ENCODE measurements around the gene F11.
"Not testable (repeated sequence)": the region's sequence is repeated elsewhere in the genome, so short reads cannot be mapped to it uniquely, and the experiment has no call there.

F11 gene

DNA sequence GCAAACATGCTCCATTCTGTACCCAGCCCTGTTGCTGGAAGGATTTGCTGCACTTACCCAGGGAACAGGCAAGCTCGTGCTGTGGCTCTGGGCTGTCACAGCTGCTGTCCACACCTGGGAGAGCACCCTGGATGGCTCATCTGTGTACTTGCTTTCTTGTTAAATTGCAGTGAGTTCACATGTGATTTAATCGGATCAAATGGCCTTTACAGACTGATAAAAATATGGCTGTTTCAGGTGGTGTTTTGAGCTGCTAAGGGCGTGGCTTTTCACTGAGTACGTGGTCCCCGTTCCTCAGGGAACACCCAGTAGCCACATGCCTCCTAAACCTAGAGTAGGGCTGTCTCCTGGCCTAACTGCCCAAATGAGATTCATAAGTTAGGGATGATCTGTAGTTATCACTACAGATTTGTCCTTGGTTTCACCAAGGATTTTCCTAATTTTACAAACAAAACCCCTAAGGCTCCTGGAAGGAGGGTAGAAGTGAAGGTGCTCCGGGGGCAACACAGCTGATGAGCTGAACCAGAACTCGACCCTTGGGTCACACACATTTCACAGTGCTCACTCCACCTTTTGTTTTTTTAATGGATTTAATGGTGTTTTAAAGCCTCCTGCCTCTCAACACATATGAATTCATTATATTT is 25.0 kb upstream of the F11 start:
- DNase-seq (ENCODE audit: low read depth), result no peak
- TF ChIP-seq, protein P1, sequence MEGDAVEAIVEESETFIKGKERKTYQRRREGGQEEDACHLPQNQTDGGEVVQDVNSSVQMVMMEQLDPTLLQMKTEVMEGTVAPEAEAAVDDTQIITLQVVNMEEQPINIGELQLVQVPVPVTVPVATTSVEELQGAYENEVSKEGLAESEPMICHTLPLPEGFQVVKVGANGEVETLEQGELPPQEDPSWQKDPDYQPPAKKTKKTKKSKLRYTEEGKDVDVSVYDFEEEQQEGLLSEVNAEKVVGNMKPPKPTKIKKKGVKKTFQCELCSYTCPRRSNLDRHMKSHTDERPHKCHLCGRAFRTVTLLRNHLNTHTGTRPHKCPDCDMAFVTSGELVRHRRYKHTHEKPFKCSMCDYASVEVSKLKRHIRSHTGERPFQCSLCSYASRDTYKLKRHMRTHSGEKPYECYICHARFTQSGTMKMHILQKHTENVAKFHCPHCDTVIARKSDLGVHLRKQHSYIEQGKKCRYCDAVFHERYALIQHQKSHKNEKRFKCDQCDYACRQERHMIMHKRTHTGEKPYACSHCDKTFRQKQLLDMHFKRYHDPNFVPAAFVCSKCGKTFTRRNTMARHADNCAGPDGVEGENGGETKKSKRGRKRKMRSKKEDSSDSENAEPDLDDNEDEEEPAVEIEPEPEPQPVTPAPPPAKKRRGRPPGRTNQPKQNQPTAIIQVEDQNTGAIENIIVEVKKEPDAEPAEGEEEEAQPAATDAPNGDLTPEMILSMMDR (IDR thresholded peaks at IDR 0.05; ENCODE audit: low read length, missing control alignments), result no peak
- no peak overlapping the region for H3K4me3 ChIP-seq (replicated peaks; ENCODE audit: low read depth, low read length)

DNA sequence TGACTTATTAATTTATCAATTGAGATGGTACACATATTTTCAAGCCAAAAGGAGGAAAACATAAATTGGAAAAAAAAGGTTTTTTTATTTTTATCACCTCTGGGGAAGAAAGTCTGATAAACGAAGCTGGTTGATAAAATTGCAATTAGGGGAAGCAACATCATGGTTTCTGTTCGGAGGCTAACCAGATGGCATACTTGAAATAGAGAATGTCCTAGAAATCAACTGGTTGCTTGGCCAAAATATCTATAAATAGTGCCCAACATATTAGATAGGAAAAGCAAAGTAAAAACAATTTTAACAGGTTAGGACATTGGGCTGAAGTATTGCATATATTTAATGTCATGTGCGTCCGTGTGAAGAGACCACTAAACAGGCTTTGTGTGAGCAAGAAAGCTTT is 24.4 kb upstream of the F11 start:
- no peak for DNase-seq (ENCODE audit: low read depth)
- TF ChIP-seq, protein P1 (IDR thresholded peaks at IDR 0.05; ENCODE audit: low read length, missing control alignments), result no peak
- H3K4me3 ChIP-seq (replicated peaks; ENCODE audit: low read depth, low read length), result no peak overlapping the region

- H3K4me3 ChIP-seq (replicated peaks; ENCODE audit: low read depth, low read length); DNase-seq (ENCODE audit: low read depth): not testable (repeated sequence)
Measured at GRCh38 chr4:186242031-186242430, 24.0 kb upstream of the F11 start.

DNA sequence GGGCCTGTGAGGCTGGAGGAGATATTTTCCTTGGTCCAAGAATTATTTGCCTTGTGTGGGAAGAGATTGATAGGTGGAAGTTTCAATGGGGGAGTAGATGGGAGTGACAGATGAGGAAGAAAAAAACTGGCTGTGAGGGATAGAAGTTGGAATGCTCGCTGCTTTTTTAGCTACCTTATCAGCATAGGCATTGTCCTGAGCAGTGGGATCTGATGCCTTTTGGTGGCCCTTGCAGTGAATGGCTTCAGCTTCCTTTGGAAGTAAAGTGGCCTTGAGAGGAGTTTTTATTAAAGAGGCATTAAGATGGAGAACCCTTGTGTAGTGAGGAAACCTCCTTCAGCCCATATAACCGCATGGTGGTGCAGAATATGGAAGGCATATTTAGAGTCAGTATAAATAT is 22.7 kb upstream of the F11 start:
- TF ChIP-seq, protein P1 (IDR thresholded peaks at IDR 0.05; ENCODE audit: low read length, missing control alignments), result no peak
- H3K4me3 ChIP-seq (replicated peaks; ENCODE audit: low read depth, low read length), result no peak overlapping the region
- DNase-seq (ENCODE audit: low read depth), result no peak

DNA sequence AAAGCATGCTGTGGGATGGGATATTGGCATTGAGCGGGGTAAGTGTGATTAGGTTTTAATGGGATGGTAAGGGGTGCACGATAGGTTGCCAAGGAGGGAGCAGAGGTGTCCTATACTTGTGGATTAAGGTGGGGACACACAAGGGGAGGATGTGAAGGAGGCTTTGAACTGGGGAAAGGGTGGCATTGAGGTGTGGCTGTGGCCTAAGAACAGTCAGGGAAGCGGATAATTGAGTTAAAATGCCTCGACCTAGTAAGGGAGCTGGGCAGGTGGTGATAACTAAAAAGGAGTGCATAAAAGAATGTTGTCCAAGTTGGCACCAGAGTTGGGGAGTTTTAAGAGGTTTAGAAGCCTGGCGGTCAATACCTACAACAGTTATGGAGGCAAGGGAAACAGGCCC is 21.2 kb upstream of the F11 start:
- H3K4me3 ChIP-seq (replicated peaks; ENCODE audit: low read depth, low read length), result no peak overlapping the region
- TF ChIP-seq, protein P1 (IDR thresholded peaks at IDR 0.05; ENCODE audit: low read length, missing control alignments), result no peak
- no peak for DNase-seq (ENCODE audit: low read depth)

DNA sequence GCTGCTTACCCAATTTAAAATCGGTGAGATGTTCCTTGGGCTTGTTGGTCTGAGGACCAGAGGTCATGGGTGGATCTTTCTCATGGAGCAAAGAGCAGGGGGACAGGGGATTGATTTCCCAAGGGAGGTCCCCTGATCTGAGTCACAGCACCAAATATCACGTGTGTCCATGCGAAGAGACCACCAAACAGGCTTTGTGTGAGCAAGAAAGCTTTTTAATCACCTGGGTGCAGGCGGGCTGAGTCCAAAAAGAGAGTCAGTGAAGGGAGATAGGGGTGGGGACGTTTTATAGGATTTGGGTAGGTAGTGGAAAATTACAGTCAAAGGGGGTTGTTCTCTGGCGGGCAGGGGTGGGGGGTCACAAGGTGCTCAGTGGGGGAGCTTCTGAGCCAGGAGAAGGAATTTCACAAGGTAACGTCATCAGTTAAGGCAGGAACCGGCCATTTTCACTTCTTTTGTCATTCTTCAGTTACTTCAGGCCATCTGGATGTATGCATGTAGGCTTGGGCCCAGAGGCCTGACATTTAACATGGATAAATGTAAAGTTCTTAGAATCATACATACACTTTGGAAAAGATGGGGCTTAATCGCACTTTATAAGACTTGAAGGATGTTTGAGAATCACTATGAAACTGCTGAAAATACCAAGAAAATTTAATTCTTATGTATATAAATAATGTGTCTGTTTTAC is 18.8 kb upstream of the F11 start:
- DNase-seq (ENCODE audit: low read depth); H3K4me3 ChIP-seq (replicated peaks; ENCODE audit: low read depth, low read length): not testable (repeated sequence)

GRCh38 chr4:186248643-186249042 is 17.3 kb upstream of the F11 start:
- no peak for DNase-seq (ENCODE audit: low read depth)
- TF ChIP-seq, protein P1 (IDR thresholded peaks at IDR 0.05; ENCODE audit: low read length, missing control alignments), result no peak

More at GRCh38 chr4:186248643-186249042, 17.3 kb upstream of the F11 start:
- H3K4me3 ChIP-seq (replicated peaks; ENCODE audit: low read depth, low read length), result no peak overlapping the region

Data from fibroblast of pulmonary artery (primary cell).